ENCODE results near the gene KRTAP4-5. TPM values are rescaled to one million over a fixed set of nuclear protein-coding genes. Genes with fewer than 3 reads are reported as not detected.

Gene KRTAP4-5
- total RNA-seq: not detected in 2 replicates

DNA sequence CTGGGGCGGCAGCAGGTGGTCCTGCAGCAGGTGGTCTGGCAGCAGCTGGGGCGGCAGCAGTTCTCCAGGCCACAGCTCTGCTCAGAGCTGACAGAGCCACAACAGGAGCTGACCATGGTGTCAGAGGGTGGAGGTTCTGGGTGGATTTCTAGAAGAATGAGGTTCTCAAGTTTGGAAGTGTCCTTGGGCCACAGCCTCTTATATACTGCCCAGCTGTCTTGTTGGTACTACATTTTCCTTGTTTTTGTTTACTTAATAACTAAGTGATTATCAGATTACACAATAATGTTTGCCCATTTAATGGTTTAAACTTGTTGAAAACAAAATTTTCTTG is at the start of gene KRTAP4-5:
Gene KRTAP4-5, minus strand, starts transcription at position 174 of the 334 bp plus-strand sequence. Its CDS starts 58 bp downstream, at position 116.

DNA sequence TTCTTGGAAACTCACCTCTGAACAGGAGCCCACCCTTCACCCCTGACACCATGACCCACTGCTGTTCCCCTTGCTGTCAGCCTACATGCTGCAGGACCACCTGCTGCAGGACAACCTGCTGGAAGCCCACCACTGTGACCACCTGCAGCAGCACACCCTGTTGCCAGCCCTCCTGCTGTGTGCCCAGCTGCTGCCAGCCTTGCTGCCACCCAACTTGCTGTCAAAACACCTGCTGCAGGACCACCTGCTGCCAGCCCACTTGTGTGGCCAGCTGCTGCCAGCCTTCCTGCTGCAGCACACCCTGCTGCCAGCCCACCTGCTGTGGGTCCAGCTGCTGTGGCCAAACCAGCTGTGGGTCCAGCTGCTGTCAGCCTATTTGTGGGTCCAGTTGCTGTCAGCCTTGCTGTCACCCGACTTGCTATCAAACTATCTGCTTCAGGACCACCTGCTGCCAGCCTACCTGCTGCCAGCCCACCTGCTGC is 40.3 kb upstream of the KRTAP4-5 start, which contains the start of gene KRTAP9-1:
Gene KRTAP9-1, plus strand, starts transcription at position 51 of the 482 bp plus-strand sequence. Its CDS starts 0 bp downstream, at position 51.

DNA sequence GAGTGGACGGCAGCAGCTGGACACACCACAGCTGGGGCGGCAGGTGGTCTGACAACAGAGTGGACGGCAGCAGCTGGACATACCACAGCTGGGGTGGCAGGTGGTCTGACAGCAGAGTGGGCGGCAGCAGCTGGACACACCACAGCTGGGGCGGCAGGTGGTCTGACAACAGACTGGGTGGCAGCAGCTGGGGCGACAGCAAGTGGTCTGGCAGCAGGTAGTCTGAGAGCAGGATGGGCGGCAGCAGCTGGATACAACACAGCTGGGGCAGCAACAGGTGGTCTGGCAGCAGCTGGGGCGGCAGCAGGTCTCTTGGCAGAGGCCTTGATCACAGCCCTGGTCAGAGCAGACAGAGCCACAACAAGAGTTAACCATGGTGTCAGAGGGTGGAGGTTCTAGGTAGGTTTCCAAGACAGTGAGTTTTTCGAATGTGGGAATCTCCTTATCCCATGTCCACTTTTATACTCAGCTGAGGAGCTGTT is 34.9 kb upstream of the KRTAP4-5 start, which contains the start of gene KRTAP4-1:
Gene KRTAP4-1, minus strand, starts transcription at position 432 of the 482 bp plus-strand sequence. Its CDS starts 57 bp downstream, at position 375.

DNA sequence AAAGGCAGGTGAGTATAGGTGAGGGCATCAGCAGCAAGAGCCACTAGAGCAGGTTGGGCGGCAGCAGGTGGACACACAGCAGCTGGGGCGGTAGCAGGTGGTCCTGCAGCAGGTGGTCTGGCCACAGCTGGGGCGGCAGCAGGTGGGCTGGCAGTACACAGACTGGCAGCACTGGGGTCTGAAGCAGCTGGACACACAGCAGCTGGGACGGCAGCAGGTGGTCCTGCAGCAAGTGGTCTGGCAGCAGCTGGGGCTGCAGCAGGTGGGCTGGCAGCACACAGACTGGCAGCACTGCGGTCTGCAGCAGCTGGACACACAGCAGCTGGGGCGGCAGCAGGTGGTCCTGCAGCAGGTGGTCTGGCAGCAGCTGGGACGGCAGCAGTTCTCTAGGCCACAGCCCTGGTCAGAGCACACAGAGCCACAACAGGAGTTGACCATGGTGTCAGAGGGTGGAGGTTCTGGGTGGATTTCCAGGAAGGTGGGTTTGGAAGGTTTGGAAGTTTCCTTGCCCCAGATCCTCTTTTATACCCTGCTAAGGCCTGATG is 28.2 kb upstream of the KRTAP4-5 start, which contains the start of gene KRTAP4-2:
Gene KRTAP4-2, minus strand, starts transcription at position 495 of the 545 bp plus-strand sequence. Its CDS starts 57 bp downstream, at position 438.

DNA sequence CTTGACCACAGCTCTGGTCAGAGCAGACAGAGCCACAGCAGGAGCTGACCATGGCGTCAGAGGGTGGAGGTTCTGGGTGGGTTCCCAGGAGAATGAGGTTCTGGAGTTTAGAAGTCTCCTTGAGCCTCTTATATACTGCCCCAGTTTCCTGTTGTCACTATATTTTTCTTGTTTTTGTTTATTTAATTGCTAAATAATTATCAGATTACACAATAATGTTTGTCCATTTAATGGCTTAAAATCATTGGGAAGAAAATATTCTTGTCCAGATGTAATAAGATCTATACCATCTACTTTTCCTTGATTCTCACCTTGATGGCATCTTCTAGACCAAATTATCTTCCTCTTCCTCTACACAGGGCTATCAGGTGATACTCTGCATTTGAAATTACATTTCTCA is 18.5 kb upstream of the KRTAP4-5 start, which contains the start of gene KRTAP4-3:
Gene KRTAP4-3, minus strand, starts transcription at position 101 of the 400 bp plus-strand sequence. Its CDS starts 49 bp downstream, at position 52.

DNA sequence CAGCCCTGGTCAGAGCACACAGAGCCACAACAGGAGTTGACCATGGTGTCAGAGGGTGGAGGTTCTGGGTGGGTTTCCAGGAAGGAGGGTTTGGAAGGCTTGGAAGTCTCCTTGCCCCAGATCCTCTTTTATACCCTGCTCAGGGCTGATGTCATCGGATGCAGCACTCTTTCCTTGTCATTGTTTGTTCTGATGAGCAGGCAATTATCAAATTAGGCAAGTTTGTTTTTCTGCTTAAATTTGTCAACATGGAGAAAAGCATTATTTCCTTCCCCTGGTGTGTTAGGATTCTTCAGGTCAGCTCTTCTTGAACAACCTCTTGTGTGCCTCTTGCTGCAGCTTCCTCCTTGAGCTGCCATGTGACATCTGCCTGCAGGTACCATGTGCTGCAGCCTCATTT is 11.0 kb upstream of the KRTAP4-5 start, which contains the start of gene KRTAP4-4:
Gene KRTAP4-4, minus strand, starts transcription at position 101 of the 400 bp plus-strand sequence. Its CDS starts 57 bp downstream, at position 44.

DNA sequence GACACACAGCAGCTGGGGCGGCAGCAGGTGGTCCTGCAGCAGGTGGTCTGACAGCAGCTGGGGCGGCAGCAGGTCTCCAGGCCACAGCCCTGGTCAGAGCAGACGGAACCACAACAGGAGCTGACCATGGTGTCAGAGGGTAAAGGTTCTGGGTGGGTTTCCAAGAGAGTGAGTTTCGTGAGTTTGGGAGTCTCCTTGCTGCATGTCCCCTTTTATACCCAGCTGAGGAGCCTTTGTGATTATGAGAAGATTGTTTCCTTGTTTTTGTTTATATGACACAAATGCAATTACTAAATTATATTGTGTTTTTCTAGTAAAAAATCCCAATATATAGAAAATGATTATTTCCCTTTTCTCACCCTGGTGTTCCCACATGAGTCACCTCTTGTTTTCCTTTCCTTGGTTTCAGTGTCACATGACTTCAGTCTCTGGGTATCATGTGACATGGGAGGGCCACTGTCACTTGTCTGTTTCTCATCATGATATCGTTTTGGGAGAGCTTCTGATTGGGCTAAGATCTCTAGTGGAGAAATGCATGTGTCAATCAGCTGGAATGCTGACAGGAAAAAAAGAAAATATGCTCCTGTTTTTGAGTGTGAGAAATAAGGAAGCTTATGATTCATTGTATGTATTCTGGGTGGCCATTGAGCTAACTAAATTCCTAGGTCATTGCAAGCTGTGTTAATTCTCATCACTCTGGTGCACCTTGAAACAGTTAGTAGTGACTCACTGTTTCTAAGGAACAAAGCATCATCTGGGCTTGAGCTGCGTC is 9.1 kb downstream of the KRTAP4-5 start, which contains the start of gene KRTAP4-6:
Gene KRTAP4-6, minus strand, starts transcription at position 185 of the 772 bp plus-strand sequence. Its CDS starts 57 bp downstream, at position 128.

DNA sequence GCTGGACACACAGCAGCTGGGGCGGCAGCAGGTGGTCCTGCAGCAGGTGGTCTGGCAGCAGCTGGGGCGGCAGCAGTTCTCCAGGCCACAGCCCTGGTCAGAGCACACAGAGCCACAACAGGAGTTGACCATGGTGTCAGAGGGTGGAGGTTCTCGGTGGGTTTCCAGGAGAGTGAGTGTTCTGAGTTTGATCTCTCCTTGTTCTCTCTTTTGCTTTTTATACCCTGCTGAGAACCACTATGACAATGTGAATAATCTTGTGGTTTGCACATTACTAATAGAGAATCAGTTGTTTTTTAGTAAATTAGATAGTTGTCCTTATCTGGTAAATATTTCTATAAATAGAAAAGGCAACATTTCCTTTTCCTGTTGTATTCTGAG is 25.6 kb downstream of the KRTAP4-5 start, which contains the start of gene KRTAP4-12:
Gene KRTAP4-12, minus strand, starts transcription at position 192 of the 381 bp plus-strand sequence. Its CDS starts 60 bp downstream, at position 132.

DNA sequence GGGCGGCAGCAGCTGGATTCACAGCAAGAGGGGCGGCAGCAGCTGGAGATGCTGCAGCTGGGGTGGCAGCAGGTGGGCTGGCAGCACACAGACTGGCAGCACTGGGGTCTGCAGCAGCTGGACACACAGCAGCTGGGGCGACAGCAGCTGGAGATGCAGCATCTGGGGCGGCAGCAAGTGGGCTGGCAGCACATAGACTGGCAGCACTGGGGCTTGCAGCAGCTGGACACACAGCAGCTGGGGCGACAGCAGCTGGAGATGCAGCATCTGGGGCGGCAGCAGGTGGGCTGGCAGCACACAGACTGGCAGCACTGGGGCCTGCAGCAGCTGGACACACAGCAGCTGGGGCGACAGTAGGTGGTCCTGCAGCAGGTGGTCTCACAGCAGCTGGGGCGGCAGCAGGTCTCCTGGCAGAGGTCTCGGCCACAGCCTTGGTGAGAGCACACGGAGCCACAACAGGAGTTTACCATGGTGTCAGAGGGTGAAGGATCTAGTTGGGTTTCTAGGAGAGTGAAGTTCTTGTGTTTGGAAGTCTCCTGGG is 31.7 kb downstream of the KRTAP4-5 start, which contains the start of gene KRTAP4-11:
Gene KRTAP4-11, minus strand, starts transcription at position 528 of the 541 bp plus-strand sequence. Its CDS starts 58 bp downstream, at position 470.

DNA sequence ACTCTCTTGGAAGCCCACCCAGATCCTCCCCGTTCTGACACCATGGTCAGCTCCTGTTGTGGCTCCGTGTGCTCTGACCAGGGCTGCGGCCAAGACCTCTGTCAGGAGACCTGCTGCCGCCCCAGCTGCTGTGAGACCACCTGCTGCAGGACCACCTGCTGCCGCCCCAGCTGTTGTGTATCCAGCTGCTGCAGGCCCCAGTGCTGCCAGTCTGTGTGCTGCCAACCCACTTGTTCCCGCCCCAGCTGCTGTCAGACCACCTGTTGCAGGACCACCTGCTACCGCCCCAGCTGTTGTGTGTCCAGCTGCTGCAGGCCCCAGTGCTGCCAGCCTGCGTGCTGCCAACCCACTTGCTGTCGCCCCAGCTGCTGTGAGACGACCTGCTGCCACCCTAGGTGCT is 44.3 kb downstream of the KRTAP4-5 start, which contains the start of gene KRTAP4-9:
Gene KRTAP4-9, plus strand, starts transcription at position 43 of the 400 bp plus-strand sequence. Its CDS starts 0 bp downstream, at position 43.

DNA sequence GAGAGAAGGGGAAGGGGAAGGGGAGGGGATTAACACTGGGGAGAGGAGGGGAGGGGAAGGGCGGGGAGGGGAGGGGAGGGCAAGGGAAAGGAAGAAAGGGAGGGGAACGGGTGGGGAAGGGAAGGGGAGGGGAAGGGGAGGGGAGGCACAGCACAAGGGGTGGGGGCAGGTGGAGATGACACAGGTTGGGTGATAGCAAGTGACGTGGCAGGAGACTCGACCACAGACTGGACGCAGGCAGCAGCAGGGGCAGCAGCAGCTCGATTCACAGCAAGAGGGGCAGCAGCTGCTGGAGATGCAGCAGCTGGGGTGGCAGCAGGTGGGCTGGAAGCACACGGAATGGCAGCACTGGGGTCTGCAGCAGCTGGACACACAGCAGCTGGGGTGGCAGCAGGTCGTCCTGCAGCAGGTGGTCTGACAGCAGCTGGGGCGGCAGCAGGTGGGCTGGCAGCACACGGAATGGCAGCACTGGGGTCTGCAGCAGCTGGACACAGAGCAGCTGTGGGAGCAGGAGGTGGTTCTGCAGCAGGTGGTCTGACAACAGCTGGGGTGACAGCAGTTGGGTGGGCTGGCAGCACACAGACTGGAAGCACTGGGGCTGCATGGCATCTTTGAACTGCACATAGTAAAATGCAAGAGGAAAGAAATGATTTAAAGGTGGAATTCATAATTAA is 47.9 kb downstream of the KRTAP4-5 start, which contains the start of gene KRTAP4-16:
Gene KRTAP4-16, minus strand, starts transcription at position 624 of the 674 bp plus-strand sequence. Its CDS starts 0 bp downstream, at position 624.

Other genes with a start within 250 kb of the KRTAP4-5 start
- gene KRT23, start 212.2 kb downstream of the KRTAP4-5 start, total RNA-seq: not detected in 2 replicates
- gene KRT39, start 182.9 kb downstream of the KRTAP4-5 start, total RNA-seq: not detected in 2 replicates
- not detected in 2 replicates for gene KRT40, start 165.5 kb downstream of the KRTAP4-5 start, total RNA-seq
- not detected in 2 replicates for gene KRTAP3-3, start 155.7 kb downstream of the KRTAP4-5 start, total RNA-seq
- gene KRTAP3-2, start 149.9 kb downstream of the KRTAP4-5 start, total RNA-seq: not detected in 2 replicates
- gene KRTAP3-1, start 140.7 kb downstream of the KRTAP4-5 start, total RNA-seq: not detected in 2 replicates
- not detected in 2 replicates for gene KRTAP1-5, start 122.6 kb downstream of the KRTAP4-5 start, total RNA-seq
- not detected in 2 replicates for gene KRTAP1-4, start 119.6 kb downstream of the KRTAP4-5 start, total RNA-seq
- not detected in 2 replicates for gene KRTAP1-3, start 115.0 kb downstream of the KRTAP4-5 start, total RNA-seq
- not detected in 2 replicates for gene KRTAP1-1, start 108.4 kb downstream of the KRTAP4-5 start, total RNA-seq
- not detected in 2 replicates for gene KRTAP2-1, start 102.5 kb downstream of the KRTAP4-5 start, total RNA-seq
- gene KRTAP2-2, start 94.6 kb downstream of the KRTAP4-5 start, total RNA-seq: not detected in 2 replicates
- not detected in 2 replicates for gene KRTAP2-3, start 89.7 kb downstream of the KRTAP4-5 start, total RNA-seq
- not detected in 2 replicates for gene KRTAP2-4, start 83.9 kb downstream of the KRTAP4-5 start, total RNA-seq
- not detected in 2 replicates for gene KRTAP4-7, start 65.7 kb downstream of the KRTAP4-5 start, total RNA-seq
- gene KRTAP4-8, start 51.7 kb downstream of the KRTAP4-5 start, total RNA-seq: not detected in 2 replicates
- gene KRTAP4-16, start 47.6 kb downstream of the KRTAP4-5 start, total RNA-seq: not detected in 2 replicates
- gene KRTAP4-9, start 44.4 kb downstream of the KRTAP4-5 start, total RNA-seq: not detected in 2 replicates
- gene KRTAP4-11, start 31.5 kb downstream of the KRTAP4-5 start, total RNA-seq: not detected in 2 replicates
- gene KRTAP4-12, start 25.6 kb downstream of the KRTAP4-5 start, total RNA-seq: not detected in 2 replicates
- not detected in 2 replicates for gene KRTAP4-6, start 9.3 kb downstream of the KRTAP4-5 start, total RNA-seq
- not detected in 2 replicates for gene KRTAP4-4, start 10.9 kb upstream of the KRTAP4-5 start, total RNA-seq
- not detected in 2 replicates for gene KRTAP4-3, start 18.4 kb upstream of the KRTAP4-5 start, total RNA-seq
- gene KRTAP4-2, start 28.4 kb upstream of the KRTAP4-5 start, total RNA-seq: not detected in 2 replicates
- not detected in 2 replicates for gene KRTAP4-1, start 35.1 kb upstream of the KRTAP4-5 start, total RNA-seq
- gene KRTAP9-1, start 40.1 kb upstream of the KRTAP4-5 start, total RNA-seq: not detected in 2 replicates
- not detected in 2 replicates for gene KRTAP9-2, start 76.8 kb upstream of the KRTAP4-5 start, total RNA-seq
- gene KRTAP9-3, start 82.6 kb upstream of the KRTAP4-5 start, total RNA-seq: not detected in 2 replicates
- gene KRTAP9-8, start 88.2 kb upstream of the KRTAP4-5 start, total RNA-seq: not detected in 2 replicates
- gene KRTAP9-4, start 99.9 kb upstream of the KRTAP4-5 start, total RNA-seq: not detected in 2 replicates
- not detected in 2 replicates for gene KRTAP9-9, start 105.6 kb upstream of the KRTAP4-5 start, total RNA-seq
- gene KRTAP9-6, start 115.6 kb upstream of the KRTAP4-5 start, total RNA-seq: not detected in 2 replicates
- gene KRTAP9-7, start 125.9 kb upstream of the KRTAP4-5 start, total RNA-seq: not detected in 2 replicates
- not detected in 2 replicates for gene KRTAP29-1, start 153.0 kb upstream of the KRTAP4-5 start, total RNA-seq
- not detected in 2 replicates for gene KRTAP16-1, start 159.5 kb upstream of the KRTAP4-5 start, total RNA-seq
- not detected in 2 replicates for gene KRTAP17-1, start 165.9 kb upstream of the KRTAP4-5 start, total RNA-seq
- not detected in 2 replicates for gene KRT33A, start 201.0 kb upstream of the KRTAP4-5 start, total RNA-seq
- gene KRT33B, start 220.0 kb upstream of the KRTAP4-5 start, total RNA-seq: not detected in 2 replicates
- gene KRT34, start 232.5 kb upstream of the KRTAP4-5 start, total RNA-seq: 0.69 and 1.00 TPM in 2 replicates
- not detected in 2 replicates for gene KRT31, start 247.8 kb upstream of the KRTAP4-5 start, total RNA-seq

All from mammary microvascular endothelial cell (primary cell).